Testis (tissue), 2 donors: ENCODE data around the gene MYH9.

Source experiments
- CTCF ChIP-seq, 3 experiments: fragments of 450-650 bp in 2 of 3; fragments of 200-600 bp in 1 of 3; sonication (generic) in 1 of 3; IDR thresholded peaks; one replicate each; pipeline ENCODE4 v1.5.1; 2016 to 2019; ENCODE audit warnings: antibody characterized with exemption in 3 of 3, mild to moderate bottlenecking in 2 of 3, moderate library complexity in 1 of 3
- POLR2A ChIP-seq: fragments of 450-650 bp; IDR thresholded peaks from one replicate; pipeline ENCODE4 v1.6.1; 2017; ENCODE audit warnings: antibody characterized with exemption, mild to moderate bottlenecking, moderate library complexity

- no peak for TF ChIP-seq CTCF (IDR thresholded peaks at IDR 0.05)
- TF ChIP-seq POLR2A, result no peak
Measured at GRCh38 chr22:36236388-36237319, 151.1 kb downstream of the MYH9 start.
